Stimulated activated CD4-positive, alpha-beta T cell treated with anti-CD3 and anti-CD28 coated beads, Interleukin-1b, Interleukin-23, amount 100 ng/mL, for 1 hour (primary cell): Measurements from ENCODE around the gene CFAP92.
"Not testable (repeated sequence)": the region's sequence is repeated elsewhere in the genome, so short reads cannot be mapped to it uniquely, and the experiment has no call there.

Experiments used
- DNase-seq, 2 donors: peaks; one replicate each; pipeline ENCODE4 v3.0.0-alpha.2; 2020; ENCODE audit warnings: low read depth in 2 of 2

CFAP92 gene

GRCh38 chr3:128940252-128940651, 53.6 kb downstream of the CFAP92 start:
- DNase-seq = no peak

GRCh38 chr3:128936341-128936740, 57.5 kb downstream of the CFAP92 start:
- DNase-seq = no peak

- DNase-seq = no peak
Measured at GRCh38 chr3:128935922-128936321, 58.0 kb downstream of the CFAP92 start.

GRCh38 chr3:128933922-128934253, 60.0 kb downstream of the CFAP92 start:
- no peak for DNase-seq

GRCh38 chr3:128933213-128933921, 60.5 kb downstream of the CFAP92 start:
- DNase-seq = no peak

GRCh38 chr3:128932516-128933212, 61.2 kb downstream of the CFAP92 start:
- no peak for DNase-seq

- no peak for DNase-seq
Measured at GRCh38 chr3:128931046-128931445, 62.8 kb downstream of the CFAP92 start.

- DNase-seq = no peak
Measured at GRCh38 chr3:128929364-128929763, 64.5 kb downstream of the CFAP92 start.

- DNase-seq = not testable (repeated sequence)
Measured at GRCh38 chr3:128923986-128924385, 69.9 kb downstream of the CFAP92 start.

- DNase-seq = no peak
Measured at GRCh38 chr3:128923576-128923975, 70.3 kb downstream of the CFAP92 start.

GRCh38 chr3:128922804-128923459, 70.9 kb downstream of the CFAP92 start:
- DNase-seq = peak; percentile 10 to 17

- no peak for DNase-seq
Measured at GRCh38 chr3:128919988-128920387, 73.9 kb downstream of the CFAP92 start.

- no peak for DNase-seq
Measured at GRCh38 chr3:128917291-128917690, 76.6 kb downstream of the CFAP92 start.

GRCh38 chr3:128914966-128915645, 78.8 kb downstream of the CFAP92 start:
- no peak for DNase-seq

GRCh38 chr3:128911911-128912310, 82.0 kb downstream of the CFAP92 start:
- DNase-seq = no peak

GRCh38 chr3:128910006-128910405, 83.9 kb downstream of the CFAP92 start:
- no peak for DNase-seq

- no peak for DNase-seq
Measured at GRCh38 chr3:128908951-128909350, 84.9 kb downstream of the CFAP92 start.

GRCh38 chr3:128907706-128908445, 86.0 kb downstream of the CFAP92 start:
- DNase-seq = no peak

- no peak for DNase-seq
Measured at GRCh38 chr3:128906804-128907525, 86.9 kb downstream of the CFAP92 start.

GRCh38 chr3:128906031-128906803, 87.7 kb downstream of the CFAP92 start:
- DNase-seq = no peak
